HepG2 (cell line): ENCODE results near the gene STPG4. TPM values are rescaled to one million over a fixed set of nuclear protein-coding genes. Genes with fewer than 3 reads are reported as not detected.
A peak's percentile ranks its signal among the peaks of the same experiment; 100 is the strongest.

ENCODE experiments used
- EED ChIP-seq: sonication (generic); formaldehyde crosslinking; IDR thresholded peaks from 2 replicates; pipeline ENCODE4 v1.5.0; 2020; ENCODE audit warnings: mild to moderate bottlenecking, missing genetic modification reagents
- FOXK2 ChIP-seq: fragments of 450-650 bp; IDR thresholded peaks from 2 replicates; pipeline ENCODE4 v1.6.1; 2016
- FOXP4 ChIP-seq: sonication (generic); formaldehyde crosslinking; IDR thresholded peaks from 2 replicates; pipeline ENCODE4 v1.4.0; 2020; ENCODE audit warnings: missing genetic modification reagents
- GMEB2 ChIP-seq: IDR thresholded peaks from 2 replicates; pipeline ENCODE4 v1.6.1; 2016; ENCODE audit warnings: missing biosample characterization, missing genetic modification reagents, low read depth
- GPN1 ChIP-seq: sonication (generic); formaldehyde crosslinking; IDR thresholded peaks from 2 replicates; pipeline ENCODE4 v1.5.1; 2020; ENCODE audit warnings: missing genetic modification reagents, borderline replicate concordance
- LBX2 ChIP-seq: sonication (generic); formaldehyde crosslinking; IDR thresholded peaks from 2 replicates; pipeline ENCODE4 v1.5.0; 2020; ENCODE audit warnings: missing genetic modification reagents, mild to moderate bottlenecking, borderline replicate concordance
- MLX ChIP-seq: IDR thresholded peaks from 2 replicates; pipeline ENCODE4 v1.6.1; 2016
- PPARG ChIP-seq: conservative IDR thresholded peaks from 2 replicates; pipeline ENCODE4 v1.6.1; 2016; ENCODE audit warnings: missing biosample characterization, missing genetic modification reagents
- PRDM4 ChIP-seq: sonication (generic); formaldehyde crosslinking; IDR thresholded peaks from 2 replicates; pipeline ENCODE4 v1.9.0; 2021; ENCODE audit warnings: missing genetic modification reagents, borderline replicate concordance
- TEAD3 ChIP-seq: optimal IDR thresholded peaks from 2 replicates; pipeline ENCODE3; 2016; ENCODE audit warnings: borderline replicate concordance
- TGIF2 ChIP-seq: IDR thresholded peaks from 2 replicates; pipeline ENCODE4 v1.6.1; 2016; ENCODE audit warnings: control low read depth, missing compliant biosample characterization
- ZEB1 ChIP-seq: IDR thresholded peaks from 2 replicates; pipeline ENCODE4 v1.6.1; 2012; ENCODE audit warnings: mild to moderate bottlenecking, low read depth, inconsistent platforms; ENCODE audit not compliant: insufficient replicate concordance
- ZFP37 ChIP-seq: sonication (generic); formaldehyde crosslinking; IDR thresholded peaks from 2 replicates; pipeline ENCODE4 v1.4.0; 2020; ENCODE audit warnings: missing genetic modification reagents, borderline replicate concordance
- ZKSCAN5 ChIP-seq: sonication (generic); formaldehyde crosslinking; IDR thresholded peaks from 2 replicates; pipeline ENCODE4 v1.5.1; 2020; ENCODE audit warnings: mild to moderate bottlenecking, missing genetic modification reagents
- ZNF20 ChIP-seq: sonication (generic); formaldehyde crosslinking; IDR thresholded peaks from 2 replicates; pipeline ENCODE4 v1.4.0; 2020; ENCODE audit warnings: mild to moderate bottlenecking, moderate library complexity, missing genetic modification reagents
- ZNF274 ChIP-seq: sonication (generic); formaldehyde crosslinking; IDR thresholded peaks from 2 replicates; pipeline ENCODE4 v1.5.1; 2020; ENCODE audit warnings: mild to moderate bottlenecking, missing genetic modification reagents
- ZNF367 ChIP-seq: sonication (generic); formaldehyde crosslinking; IDR thresholded peaks from 2 replicates; pipeline ENCODE4 v1.4.0; 2020; ENCODE audit warnings: missing genetic modification reagents, borderline replicate concordance
- ZNF430 ChIP-seq: sonication (generic); formaldehyde crosslinking; IDR thresholded peaks from 2 replicates; pipeline ENCODE4 v1.9.0; 2021; ENCODE audit warnings: mild to moderate bottlenecking, missing genetic modification reagents
- ZNF503 ChIP-seq: sonication (generic); formaldehyde crosslinking; IDR thresholded peaks from 2 replicates; pipeline ENCODE4 v1.4.0; 2020; ENCODE audit warnings: missing genetic modification reagents
- ZNF614 ChIP-seq: IDR thresholded peaks from 2 replicates; pipeline ENCODE4 v1.6.1; 2018; ENCODE audit warnings: missing biosample characterization, missing genetic modification reagents, inconsistent platforms, borderline replicate concordance
- polyA plus RNA-seq, 8 experiments: library from polyadenylated mRNA; depleted of rRNA in 3 of 8; stranded (reverse) in 7 of 8; unstranded in 1 of 8; fragments of >200 nt; fragmentation: Illumina TruSeq in 4 of 8; extraction: Trizol in 4 of 8; gene quantifications; 2 replicates each; pipeline versions ENCODE4 v1.2.1 to v1.2.3, GENCODE V29; 2011 to 2016; ENCODE audit warnings: low read depth in 4 of 8, missing spikeins in 1 of 8, mixed read lengths in 1 of 8; ENCODE audit not compliant: insufficient read depth in 1 of 8
- total RNA-seq, 5 experiments: library from RNA; depleted of rRNA; stranded (reverse); fragments of >200 nt; fragmentation: Illumina TruSeq; extraction: Trizol; gene quantifications; 2 replicates each; pipeline ENCODE4 v1.2.3, GENCODE V29; 2016; ENCODE audit warnings: low read depth in 1 of 5

Gene STPG4
- total and polyA plus RNA-seq, 2 of the 13 experiments (the other 11 are each of a cell fraction or from before 2014, with no cell fraction given): 0.11 to 0.15 TPM

GRCh38 chr2:47040651-47041050 is 114.5 kb downstream of the STPG4 start (continued):
- TF ChIP-seq PRDM4 (CRISPR knock-in tag): no peak
- peak; percentile 85 for TF ChIP-seq TEAD3 (CRISPR knock-in tag)
- TF ChIP-seq FOXK2: no peak
- no peak for TF ChIP-seq PPARG (CRISPR knock-in tag)
- 0 out of 2 replicates have a peak, but pooled peaks have one; percentile 48 for TF ChIP-seq FOXP4 (CRISPR knock-in tag)
- TF ChIP-seq EED (CRISPR knock-in tag): no peak
- TF ChIP-seq LBX2: no peak
- TF ChIP-seq ZFP37 (CRISPR knock-in tag): peak; percentile 60; the same call in 1 of the 2 replicates
- no peak for TF ChIP-seq ZNF367 (CRISPR knock-in tag)
- TF ChIP-seq ZNF430 (CRISPR knock-in tag): no peak
- no peak for TF ChIP-seq ZNF20
- TF ChIP-seq MLX: no peak
- 0 out of 2 replicates have a peak, but pooled peaks have one; percentile 27 for TF ChIP-seq ZNF614 (CRISPR knock-in tag)
- TF ChIP-seq ZKSCAN5: no peak
- TF ChIP-seq GMEB2 (CRISPR knock-in tag): no peak
- TF ChIP-seq ZNF503 (CRISPR knock-in tag): no peak
- no peak for TF ChIP-seq GPN1 (CRISPR knock-in tag)
- no peak for TF ChIP-seq ZNF274 (CRISPR knock-in tag)
- TF ChIP-seq ZEB1: peak; percentile 99
- no peak for TF ChIP-seq TGIF2 (CRISPR knock-in tag)
